Measurements from ENCODE around the gene CELSR1. TPM values are rescaled to one million over a fixed set of nuclear protein-coding genes. Genes with fewer than 3 reads are reported as not detected.

The CELSR1 gene
- total and polyA plus RNA-seq, 2 donors (not counting 1 experiment from before 2014, with no cell fraction given) = 30.2 to 34.8 TPM

- peaks cover 0 to 30% of the 10 kb centered on the region in 2 donors for H3K4me1 ChIP-seq (ENCODE audit: control insufficient read depth in 2 of 2, insufficient read depth in 2 of 2, low read length in 2 of 2)
- intact Hi-C loops (cut with micrococcal nuclease) = loop anchor here (1.0 to 10.0 kb wide), 2 partner anchors 186 to 329 kb away; no protein-coding TSS in a partner anchor
- H3K9me3 ChIP-seq (ENCODE audit: control extremely low read depth in 1 of 3, control insufficient read depth in 2 of 3, insufficient read depth in 1 of 3, low read length in 2 of 3) = no peaks in the 10 kb centered on the region
- ChIA-PET POLR2A (interaction anchor here (0.9 kb wide), 1 partner anchor 186 kb away, joined by 3 read pairs; no protein-coding TSS in a partner anchor), CTCF (interaction anchor here (1.0 to 7.6 kb wide), 7 partner anchors 12 to 447 kb away, joined by 3 to 56 read pairs (median 5); no protein-coding TSS in a partner anchor)
- Mint-ChIP-seq H3K9me3 (ENCODE audit: insufficient read depth) (no peaks in the 10 kb centered on the region), H3K4me3 (no peak overlapping the region), H3K27ac (no peak overlapping the region), H3K4me1 (peaks cover 10% of the 10 kb centered on the region), H3K27me3 (no peaks in the 10 kb centered on the region)
- peaks cover 3 to 67% of the 10 kb centered on the region in 2 experiments for H3K36me3 ChIP-seq (replicated peaks in 1 of 2; ENCODE audit: control extremely low read depth in 1 of 2, control insufficient read depth in 1 of 2, extremely low read depth in 1 of 2, insufficient read depth in 2 of 2, low read length in 1 of 2)
- H3K4me2 ChIP-seq (replicated peaks; ENCODE audit: low read depth, low read length, poor library complexity, severe bottlenecking) = no peak overlapping the region
- H3K9ac ChIP-seq (ENCODE audit: low read length) = no peak overlapping the region
- no peaks in the 10 kb centered on the region for H3K79me2 ChIP-seq (ENCODE audit: control insufficient read depth, insufficient read depth, low read length)
- no peaks in the 10 kb centered on the region for H3K27me3 ChIP-seq (replicated peaks in 1 of 4; ENCODE audit: control extremely low read depth in 1 of 4, control insufficient read depth in 3 of 4, insufficient read depth in 4 of 4, low read length in 3 of 4)
- no peak overlapping the region for H3K27ac ChIP-seq (ENCODE audit: low read length in 2 of 2)
- no peak for TF ChIP-seq EZH2 (IDR thresholded peaks at IDR 0.05; ENCODE audit: borderline replicate concordance, insufficient read depth, low read depth, low read length, poor library complexity, severe bottlenecking)
- H3K4me3 ChIP-seq (ENCODE audit: control extremely low read depth in 1 of 5, extremely low read depth in 1 of 5, insufficient read depth in 1 of 5, low read depth in 2 of 5, low read length in 4 of 5) = no peak overlapping the region
- DNase-seq (peak; percentile 60), ATAC-seq (ENCODE audit: low read depth) (no peak)
- no peak overlapping the region for H2AFZ ChIP-seq (ENCODE audit: insufficient read depth, low read depth, low read length, poor library complexity, severe bottlenecking)
- WGBS (ENCODE audit: insufficient coverage) = 65% methylated on average over 11 of the region's 12 CpGs
- peaks cover 50% of the 10 kb centered on the region for H4K20me1 ChIP-seq (ENCODE audit: control insufficient read depth, insufficient read depth, low read length, poor library complexity, severe bottlenecking)
Measured at GRCh38 chr22:46355996-46356471, 181.4 kb downstream of the CELSR1 start.

GRCh38 chr22:46355369-46355995, 181.9 kb downstream of the CELSR1 start:
- H3K4me3 ChIP-seq (ENCODE audit: control extremely low read depth in 1 of 5, extremely low read depth in 1 of 5, insufficient read depth in 1 of 5, low read depth in 2 of 5, low read length in 4 of 5) = no peak overlapping the region
- no peak overlapping the region for H3K9ac ChIP-seq (ENCODE audit: low read length)
- no peaks in the 10 kb centered on the region for H3K27me3 ChIP-seq (replicated peaks in 1 of 4; ENCODE audit: control extremely low read depth in 1 of 4, control insufficient read depth in 3 of 4, insufficient read depth in 4 of 4, low read length in 3 of 4)
- Mint-ChIP-seq H3K9me3 (ENCODE audit: insufficient read depth) (no peaks in the 10 kb centered on the region), H3K4me1 (peaks cover 10% of the 10 kb centered on the region), H3K4me3 (no peak overlapping the region), H3K27me3 (no peaks in the 10 kb centered on the region), H3K27ac (peak overlapping the region; percentile 65)
- no peak overlapping the region for H3K4me2 ChIP-seq (replicated peaks; ENCODE audit: low read depth, low read length, poor library complexity, severe bottlenecking)
- ATAC-seq (ENCODE audit: low read depth) (peak; percentile 48), DNase-seq (peak; percentile 81)
- no peaks in the 10 kb centered on the region for H3K79me2 ChIP-seq (ENCODE audit: control insufficient read depth, insufficient read depth, low read length)
- no peak for TF ChIP-seq EZH2 (IDR thresholded peaks at IDR 0.05; ENCODE audit: borderline replicate concordance, insufficient read depth, low read depth, low read length, poor library complexity, severe bottlenecking)
- TF ChIP-seq CTCF (IDR thresholded peaks at IDR 0.05) = peak; percentile 87
- H2AFZ ChIP-seq (ENCODE audit: insufficient read depth, low read depth, low read length, poor library complexity, severe bottlenecking) = no peak overlapping the region
- H3K4me1 ChIP-seq (ENCODE audit: control insufficient read depth in 2 of 2, insufficient read depth in 2 of 2, low read length in 2 of 2) = peaks cover 0 to 30% of the 10 kb centered on the region in 2 donors
- intact Hi-C loops (cut with micrococcal nuclease) = loop anchor here (1.0 to 10.0 kb wide), 2 partner anchors 187 to 329 kb away; no protein-coding TSS in a partner anchor
- H3K9me3 ChIP-seq (ENCODE audit: control extremely low read depth in 1 of 3, control insufficient read depth in 2 of 3, insufficient read depth in 1 of 3, low read length in 2 of 3) = no peaks in the 10 kb centered on the region
- 62% methylated on average over 18 of the region's 22 CpGs for WGBS (ENCODE audit: insufficient coverage)
- POLR2A ChIA-PET = interaction anchor here (0.9 kb wide), 1 partner anchor 186 kb away, joined by 3 read pairs; no protein-coding TSS in a partner anchor
- no peak overlapping the region for H3K27ac ChIP-seq (ENCODE audit: low read length in 2 of 2)
- peaks cover 55% of the 10 kb centered on the region for H4K20me1 ChIP-seq (ENCODE audit: control insufficient read depth, insufficient read depth, low read length, poor library complexity, severe bottlenecking)
- CTCF ChIA-PET = interaction anchor here (0.6 to 7.6 kb wide), 5 partner anchors 12 to 448 kb away, joined by 3 to 56 read pairs (median 5); no protein-coding TSS in a partner anchor
- peaks cover 3 to 69% of the 10 kb centered on the region in 2 experiments for H3K36me3 ChIP-seq (replicated peaks in 1 of 2; ENCODE audit: control extremely low read depth in 1 of 2, control insufficient read depth in 1 of 2, extremely low read depth in 1 of 2, insufficient read depth in 2 of 2, low read length in 1 of 2)
